ENCODE results near the gene CD109. TPM values are rescaled to one million over a fixed set of nuclear protein-coding genes. Genes with fewer than 3 reads are reported as not detected.
"Not testable (repeated sequence)": the region's sequence is repeated elsewhere in the genome, so short reads cannot be mapped to it uniquely, and the experiment has no call there.

The CD109 gene
- total RNA-seq, 2 donors from 2014 or later: 10.4 to 21.5 TPM

GRCh38 chr6:73703466-73703865 lies 7.5 kb downstream of the CD109 start:
- peaks cover 38% of the 10 kb centered on the region for H3K36me3 Mint-ChIP-seq (ENCODE audit: low read depth)
- H3K4me1 Mint-ChIP-seq: peaks cover 13% of the 10 kb centered on the region
- H3K27ac Mint-ChIP-seq: no peak overlapping the region
- H3K4me3 Mint-ChIP-seq: no peak overlapping the region
- no peak for ATAC-seq (replicated peaks)
- H3K9me3 Mint-ChIP-seq: no peaks in the 10 kb centered on the region
- H3K27me3 Mint-ChIP-seq: peaks cover 5% of the 10 kb centered on the region

GRCh38 chr6:73704260-73704659 lies 8.3 kb downstream of the CD109 start:
- H3K27me3 Mint-ChIP-seq: peaks cover 3% of the 10 kb centered on the region
- H3K27ac Mint-ChIP-seq: peak overlapping the region; percentile 49
- peaks cover 10% of the 10 kb centered on the region for H3K4me1 Mint-ChIP-seq
- H3K36me3 Mint-ChIP-seq (ENCODE audit: low read depth): peaks cover 34% of the 10 kb centered on the region
- peak overlapping the region; percentile 18 for H3K4me3 Mint-ChIP-seq
- ATAC-seq (replicated peaks): peak; percentile 93
- no peaks in the 10 kb centered on the region for H3K9me3 Mint-ChIP-seq

- ATAC-seq (replicated peaks): no peak
- peaks cover 33% of the 10 kb centered on the region for H3K36me3 Mint-ChIP-seq (ENCODE audit: low read depth)
- no peaks in the 10 kb centered on the region for H3K9me3 Mint-ChIP-seq
- no peak overlapping the region for H3K27ac Mint-ChIP-seq
- H3K4me3 Mint-ChIP-seq: no peak overlapping the region
- peaks cover 10% of the 10 kb centered on the region for H3K4me1 Mint-ChIP-seq
- peaks cover 3% of the 10 kb centered on the region for H3K27me3 Mint-ChIP-seq
These were observed 8.8 kb downstream of the CD109 start for GRCh38 chr6:73704798-73705197.

GRCh38 chr6:73706971-73707370 lies 11.0 kb downstream of the CD109 start:
- Mint-ChIP-seq H3K36me3 (ENCODE audit: low read depth) (peaks cover 19% of the 10 kb centered on the region), H3K9me3 (no peaks in the 10 kb centered on the region), H3K4me3 (no peak overlapping the region), H3K27me3 (no peaks in the 10 kb centered on the region), H3K4me1 (peaks cover 4% of the 10 kb centered on the region), H3K27ac (no peak overlapping the region)
- no peak for ATAC-seq (replicated peaks)

GRCh38 chr6:73710470-73710869 lies 14.5 kb downstream of the CD109 start:
- Mint-ChIP-seq H3K9me3 (no peaks in the 10 kb centered on the region), H3K4me1 (no peaks in the 10 kb centered on the region), H3K27me3 (no peaks in the 10 kb centered on the region), H3K27ac (no peak overlapping the region), H3K4me3 (no peak overlapping the region), H3K36me3 (ENCODE audit: low read depth) (peaks cover 5% of the 10 kb centered on the region)
- no peak for ATAC-seq (replicated peaks)

- no peak overlapping the region for H3K4me3 Mint-ChIP-seq
- H3K4me1 Mint-ChIP-seq: no peaks in the 10 kb centered on the region
- no peak for ATAC-seq (replicated peaks)
- H3K9me3 Mint-ChIP-seq: no peaks in the 10 kb centered on the region
- H3K27me3 Mint-ChIP-seq: no peaks in the 10 kb centered on the region
- H3K27ac Mint-ChIP-seq: no peak overlapping the region
- H3K36me3 Mint-ChIP-seq (ENCODE audit: low read depth): peaks cover 5% of the 10 kb centered on the region
These were observed 14.9 kb downstream of the CD109 start for GRCh38 chr6:73710948-73711347.

GRCh38 chr6:73712535-73713173 lies 16.7 kb downstream of the CD109 start:
- H3K27ac Mint-ChIP-seq: no peak overlapping the region
- H3K4me1 Mint-ChIP-seq: no peaks in the 10 kb centered on the region
- no peak for ATAC-seq (replicated peaks)
- no peaks in the 10 kb centered on the region for H3K27me3 Mint-ChIP-seq
- peaks cover 5% of the 10 kb centered on the region for H3K36me3 Mint-ChIP-seq (ENCODE audit: low read depth)
- no peak overlapping the region for H3K4me3 Mint-ChIP-seq
- no peaks in the 10 kb centered on the region for H3K9me3 Mint-ChIP-seq

GRCh38 chr6:73713426-73714147 lies 17.6 kb downstream of the CD109 start:
- ATAC-seq (replicated peaks): no peak
- Mint-ChIP-seq H3K4me3 (no peak overlapping the region), H3K27ac (no peak overlapping the region), H3K9me3 (peaks cover 3% of the 10 kb centered on the region), H3K36me3 (ENCODE audit: low read depth) (peaks cover 10% of the 10 kb centered on the region), H3K27me3 (peaks cover 3% of the 10 kb centered on the region), H3K4me1 (no peaks in the 10 kb centered on the region)

GRCh38 chr6:73715111-73715508 lies 19.1 kb downstream of the CD109 start:
- not testable (repeated sequence) for H3K4me1 Mint-ChIP-seq; H3K9me3 Mint-ChIP-seq; H3K4me3 Mint-ChIP-seq; H3K36me3 Mint-ChIP-seq (ENCODE audit: low read depth); H3K27ac Mint-ChIP-seq; H3K27me3 Mint-ChIP-seq
- peak; percentile 74 for ATAC-seq (replicated peaks)

- Mint-ChIP-seq H3K36me3 (ENCODE audit: low read depth) (peaks cover 10% of the 10 kb centered on the region), H3K4me3 (no peak overlapping the region), H3K27ac (no peak overlapping the region), H3K27me3 (peaks cover 3% of the 10 kb centered on the region), H3K4me1 (no peaks in the 10 kb centered on the region), H3K9me3 (peaks cover 3% of the 10 kb centered on the region)
- ATAC-seq (replicated peaks): no peak
These were observed 23.0 kb downstream of the CD109 start for GRCh38 chr6:73719046-73719445.

GRCh38 chr6:73722318-73723060 lies 26.5 kb downstream of the CD109 start:
- H3K4me1 Mint-ChIP-seq: peaks cover 3% of the 10 kb centered on the region
- H3K9me3 Mint-ChIP-seq: peaks cover 3% of the 10 kb centered on the region
- peaks cover 6% of the 10 kb centered on the region for H3K27me3 Mint-ChIP-seq
- H3K36me3 Mint-ChIP-seq (ENCODE audit: low read depth): peaks cover 15% of the 10 kb centered on the region
- H3K4me3 Mint-ChIP-seq: peak overlapping the region; percentile 16
- peak; percentile 95 for ATAC-seq (replicated peaks)
- peak overlapping the region; percentile 6 for H3K27ac Mint-ChIP-seq

- H3K36me3 Mint-ChIP-seq (ENCODE audit: low read depth); H3K4me1 Mint-ChIP-seq; H3K9me3 Mint-ChIP-seq; ATAC-seq (replicated peaks); H3K27me3 Mint-ChIP-seq; H3K4me3 Mint-ChIP-seq; H3K27ac Mint-ChIP-seq: not testable (repeated sequence)
These were observed 27.5 kb downstream of the CD109 start for GRCh38 chr6:73723480-73723879.

- no peak for ATAC-seq (replicated peaks)
- peaks cover 3% of the 10 kb centered on the region for H3K27me3 Mint-ChIP-seq
- H3K9me3 Mint-ChIP-seq: no peaks in the 10 kb centered on the region
- peaks cover 10% of the 10 kb centered on the region for H3K36me3 Mint-ChIP-seq (ENCODE audit: low read depth)
- peaks cover 8% of the 10 kb centered on the region for H3K4me1 Mint-ChIP-seq
- no peak overlapping the region for H3K4me3 Mint-ChIP-seq
- no peak overlapping the region for H3K27ac Mint-ChIP-seq
These were observed 28.4 kb downstream of the CD109 start for GRCh38 chr6:73724389-73724788.

- ATAC-seq (replicated peaks); H3K27ac Mint-ChIP-seq; H3K4me3 Mint-ChIP-seq; H3K9me3 Mint-ChIP-seq; H3K4me1 Mint-ChIP-seq; H3K27me3 Mint-ChIP-seq: not testable (repeated sequence)
- peaks cover 15% of the 10 kb centered on the region for H3K36me3 Mint-ChIP-seq (ENCODE audit: low read depth)
These were observed 29.2 kb downstream of the CD109 start for GRCh38 chr6:73725192-73725591.

- H3K27ac Mint-ChIP-seq: peak overlapping the region; percentile 23
- peak overlapping the region; percentile 22 for H3K4me3 Mint-ChIP-seq
- H3K9me3 Mint-ChIP-seq: no peaks in the 10 kb centered on the region
- peaks cover 26% of the 10 kb centered on the region for H3K36me3 Mint-ChIP-seq (ENCODE audit: low read depth)
- peak; percentile 57 for ATAC-seq (replicated peaks)
- peaks cover 5% of the 10 kb centered on the region for H3K27me3 Mint-ChIP-seq
- peaks cover 8% of the 10 kb centered on the region for H3K4me1 Mint-ChIP-seq
These were observed 31.1 kb downstream of the CD109 start for GRCh38 chr6:73727114-73727513.

Data from activated T-helper 17 cell treated with anti-CD3 and anti-CD28 coated beads, Interleukin-2, amount 50 U/mL, for 72 hours (primary cell).